MCF 10A (cell line): Measurements from ENCODE around the gene SSBP3. TPM values are rescaled to one million over a fixed set of nuclear protein-coding genes. Genes with fewer than 3 reads are reported as not detected.

Experiments
- BruUV-seq: library from RNA; stranded (reverse); fragments of 400-500 nt; replicated peaks from 2 replicates; lab custom pipeline; 2021; lab: Mats Ljungman, UMichigan
- CTCF ChIA-PET: fragments of 300-600 bp; sonication (Branson Sonifier 250); formaldehyde crosslinking; extraction: SDS; loops from one replicate; lab custom pipeline; 2021; ENCODE audit warnings: antibody characterized with exemption, inconsistent platforms; lab: Yijun Ruan, JAX
- POLR2A ChIA-PET: fragments of 300-600, 350-650 bp; sonication (Branson Sonifier 250); formaldehyde crosslinking; extraction: SDS; loops from one replicate; lab custom pipeline; 2020; ENCODE audit warnings: antibody characterized with exemption, inconsistent platforms; lab: Yijun Ruan, JAX
- DNase-seq: peaks from one replicate; pipeline ENCODE4 v3.0.0-alpha.2; 2018; ENCODE audit not compliant: unreplicated experiment
- H3K27ac Mint-ChIP-seq: one replicate; pipeline ENCODE4 v1.8.0; 2022; ENCODE audit warnings: mild to moderate bottlenecking, low read depth, mixed read lengths; ENCODE audit not compliant: unreplicated experiment
- H3K27me3 Mint-ChIP-seq: one replicate; pipeline ENCODE4 v1.8.0; 2022; ENCODE audit warnings: mixed read lengths; ENCODE audit not compliant: insufficient read depth, unreplicated experiment
- H3K36me3 Mint-ChIP-seq: one replicate; pipeline ENCODE4 v1.8.0; 2022; ENCODE audit warnings: mild to moderate bottlenecking, moderate library complexity, mixed read lengths; ENCODE audit not compliant: insufficient read depth, unreplicated experiment
- H3K4me1 Mint-ChIP-seq: one replicate; pipeline ENCODE4 v1.8.0; 2022; ENCODE audit warnings: mixed read lengths; ENCODE audit not compliant: insufficient read depth, unreplicated experiment
- H3K4me3 Mint-ChIP-seq: one replicate; pipeline ENCODE4 v1.8.0; 2022; ENCODE audit warnings: mild to moderate bottlenecking, moderate library complexity, mixed read lengths; ENCODE audit not compliant: unreplicated experiment
- H3K9me3 Mint-ChIP-seq: one replicate; pipeline ENCODE4 v1.8.0; 2022; ENCODE audit warnings: mixed read lengths; ENCODE audit not compliant: unreplicated experiment
- intact Hi-C: fragments of 100-400 bp; cut with micrococcal nuclease; formaldehyde crosslinking; loops from 2 replicates; pipeline ENCODE4 v1.14.1; 2022
- total RNA-seq: library from RNA; stranded (reverse); gene quantifications from 2 replicates; pipeline ENCODE4 v1.2.3, GENCODE V29; 2022
- TF ChIP-seq, protein P1 (sequence below): fragments of 200-600 bp; IDR thresholded peaks from one replicate; pipeline ENCODE4 v1.8.0; 2022; ENCODE audit warnings: antibody characterized with exemption, mild to moderate bottlenecking; ENCODE audit not compliant: unreplicated experiment

Gene SSBP3
- total RNA-seq, 1 experiment from 2014 or later: 8.6 TPM

DNA sequence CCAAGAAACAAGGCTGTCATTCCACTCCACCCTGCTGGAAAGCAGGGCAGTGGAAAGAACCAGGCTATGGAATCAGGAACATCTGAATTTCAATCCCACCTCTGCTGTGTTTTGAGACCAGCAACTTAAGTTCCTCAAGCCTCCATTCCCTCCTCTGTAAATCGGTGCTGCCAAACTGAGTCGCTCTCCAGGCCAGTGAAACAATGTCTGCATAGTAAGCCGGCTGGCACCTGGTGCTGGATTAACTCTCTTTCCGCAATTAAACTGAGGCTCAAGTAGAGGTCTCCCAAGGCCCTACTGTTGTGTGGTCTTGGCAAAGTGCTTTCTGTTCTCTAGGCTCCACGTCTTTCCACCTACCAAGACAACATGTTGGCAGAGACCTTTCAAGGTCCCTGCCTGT, 65.3 kb downstream of the SSBP3 start:
- Mint-ChIP-seq H3K27ac (no peak overlapping the region), H3K36me3 (peaks cover 7% of the 10 kb centered on the region), H3K4me3 (no peak overlapping the region), H3K4me1 (peaks cover under 1% of the 10 kb centered on the region), H3K27me3 (no peaks in the 10 kb centered on the region), H3K9me3 (no peaks in the 10 kb centered on the region)
- POLR2A ChIA-PET: no interaction called here
- CTCF ChIA-PET: no interaction called here
- no peak for DNase-seq
- BruUV-seq: no TSS peak
- TF ChIP-seq, protein P1, sequence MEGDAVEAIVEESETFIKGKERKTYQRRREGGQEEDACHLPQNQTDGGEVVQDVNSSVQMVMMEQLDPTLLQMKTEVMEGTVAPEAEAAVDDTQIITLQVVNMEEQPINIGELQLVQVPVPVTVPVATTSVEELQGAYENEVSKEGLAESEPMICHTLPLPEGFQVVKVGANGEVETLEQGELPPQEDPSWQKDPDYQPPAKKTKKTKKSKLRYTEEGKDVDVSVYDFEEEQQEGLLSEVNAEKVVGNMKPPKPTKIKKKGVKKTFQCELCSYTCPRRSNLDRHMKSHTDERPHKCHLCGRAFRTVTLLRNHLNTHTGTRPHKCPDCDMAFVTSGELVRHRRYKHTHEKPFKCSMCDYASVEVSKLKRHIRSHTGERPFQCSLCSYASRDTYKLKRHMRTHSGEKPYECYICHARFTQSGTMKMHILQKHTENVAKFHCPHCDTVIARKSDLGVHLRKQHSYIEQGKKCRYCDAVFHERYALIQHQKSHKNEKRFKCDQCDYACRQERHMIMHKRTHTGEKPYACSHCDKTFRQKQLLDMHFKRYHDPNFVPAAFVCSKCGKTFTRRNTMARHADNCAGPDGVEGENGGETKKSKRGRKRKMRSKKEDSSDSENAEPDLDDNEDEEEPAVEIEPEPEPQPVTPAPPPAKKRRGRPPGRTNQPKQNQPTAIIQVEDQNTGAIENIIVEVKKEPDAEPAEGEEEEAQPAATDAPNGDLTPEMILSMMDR: no peak
- intact Hi-C loops: no loop called here

DNA sequence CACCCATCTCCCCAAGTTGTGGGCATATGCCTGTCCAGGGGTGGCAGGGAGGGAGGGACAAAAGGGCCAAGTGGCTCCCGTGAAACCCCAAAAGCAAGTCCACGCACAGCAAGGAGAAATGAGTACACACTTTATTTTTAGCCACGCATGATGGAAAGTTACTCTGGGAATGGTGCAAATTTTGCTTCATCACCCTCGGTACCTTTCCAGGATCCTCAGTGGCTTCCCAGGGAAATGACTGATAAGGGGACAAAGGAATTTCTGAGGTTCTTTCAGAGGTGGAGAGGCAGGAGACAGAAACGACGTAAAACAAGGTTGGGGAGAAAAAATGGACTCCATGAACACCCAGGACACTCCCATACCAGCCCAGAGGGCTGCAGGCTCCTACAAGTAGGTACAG, 65.8 kb downstream of the SSBP3 start:
- H3K27ac Mint-ChIP-seq: no peak overlapping the region
- TF ChIP-seq, protein P1: no peak
- peaks cover 5% of the 10 kb centered on the region for H3K4me1 Mint-ChIP-seq
- H3K36me3 Mint-ChIP-seq: peaks cover 4% of the 10 kb centered on the region
- BruUV-seq: no TSS peak
- no peaks in the 10 kb centered on the region for H3K9me3 Mint-ChIP-seq
- H3K4me3 Mint-ChIP-seq: no peak overlapping the region
- intact Hi-C loops: no loop called here
- H3K27me3 Mint-ChIP-seq: no peaks in the 10 kb centered on the region
- ChIA-PET CTCF (no interaction called here), POLR2A (no interaction called here)
- no peak for DNase-seq

- TF ChIP-seq, protein P1: no peak
- CTCF ChIA-PET: no interaction called here
- intact Hi-C loops: no loop called here
- Mint-ChIP-seq H3K4me1 (peaks cover 8% of the 10 kb centered on the region), H3K4me3 (no peak overlapping the region), H3K27me3 (no peaks in the 10 kb centered on the region), H3K9me3 (no peaks in the 10 kb centered on the region), H3K27ac (no peak overlapping the region), H3K36me3 (peaks cover 9% of the 10 kb centered on the region)
- POLR2A ChIA-PET: no interaction called here
- BruUV-seq: no TSS peak
- no peak for DNase-seq
These were observed 67.1 kb downstream of the SSBP3 start for GRCh38 chr1:54339126-54339525.

DNA sequence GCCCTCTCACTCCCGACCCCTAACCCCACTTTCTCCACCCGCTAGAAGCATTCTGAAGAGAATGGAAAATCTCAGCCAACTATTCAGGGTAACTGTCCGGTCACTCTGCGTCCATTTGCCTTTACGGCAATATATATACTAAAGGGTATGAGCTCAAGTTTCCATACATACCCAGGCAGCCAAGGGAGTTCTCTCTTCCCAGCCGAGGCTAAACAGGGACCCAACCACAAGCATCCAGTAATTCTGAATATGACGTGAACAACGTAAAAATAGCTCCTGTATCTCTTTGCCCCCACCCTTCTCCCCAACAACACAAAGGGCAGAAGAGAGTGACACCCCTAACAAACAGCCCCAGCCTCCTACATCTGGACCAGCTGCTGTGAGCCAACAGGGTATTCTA, 67.7 kb downstream of the SSBP3 start:
- H3K36me3 Mint-ChIP-seq: peaks cover 9% of the 10 kb centered on the region
- no peaks in the 10 kb centered on the region for H3K9me3 Mint-ChIP-seq
- no peak overlapping the region for H3K27ac Mint-ChIP-seq
- no peak for DNase-seq
- BruUV-seq: no TSS peak
- H3K27me3 Mint-ChIP-seq: no peaks in the 10 kb centered on the region
- intact Hi-C loops: no loop called here
- ChIA-PET CTCF (no interaction called here), POLR2A (no interaction called here)
- H3K4me3 Mint-ChIP-seq: no peak overlapping the region
- TF ChIP-seq, protein P1: no peak
- peaks cover 8% of the 10 kb centered on the region for H3K4me1 Mint-ChIP-seq
